Measurements from ENCODE around the gene RNU2-63P. TPM values are rescaled to one million over a fixed set of nuclear protein-coding genes. Genes with fewer than 3 reads are reported as not detected.
"Not testable (repeated sequence)": the region's sequence is repeated elsewhere in the genome, so short reads cannot be mapped to it uniquely, and the experiment has no call there.

RNU2-63P gene
- total RNA-seq, 1 donor from 2014 or later: 14.8 TPM

DNA sequence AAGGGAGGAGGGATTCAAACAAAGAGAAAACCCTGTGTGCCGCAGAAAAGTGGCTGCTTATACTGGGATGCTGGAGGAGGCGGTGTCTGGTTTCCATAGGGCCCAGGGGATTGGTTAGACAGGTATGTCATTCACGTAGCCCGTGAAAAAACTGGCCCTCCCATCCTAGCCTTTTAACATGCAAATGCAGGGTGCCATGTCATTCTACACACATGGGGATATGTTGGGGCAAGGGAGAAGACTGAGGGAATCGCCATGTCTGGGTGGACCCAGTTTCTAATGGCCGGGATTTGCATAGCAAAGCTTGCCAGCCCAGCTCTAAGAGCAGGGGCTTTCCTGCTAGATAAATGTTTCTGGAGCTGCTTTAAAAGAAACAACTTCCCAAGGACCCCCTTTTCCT lies 8.2 kb upstream of the RNU2-63P start:
- H3K4me3 Mint-ChIP-seq: no peak overlapping the region

DNA sequence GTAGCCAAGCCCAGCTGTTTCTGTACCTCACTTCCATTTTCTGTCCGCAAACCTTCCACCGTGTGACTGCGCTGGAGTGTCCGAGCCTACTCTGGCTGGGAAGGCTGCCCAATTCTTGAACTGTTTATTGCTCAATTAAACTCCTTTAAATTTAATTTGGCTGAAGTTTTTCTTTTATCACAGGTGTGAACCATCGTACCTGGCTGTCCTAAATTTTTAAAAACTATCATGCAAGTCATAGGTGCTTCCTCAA lies 6.2 kb upstream of the RNU2-63P start:
- H3K4me1 Mint-ChIP-seq: peaks cover 13% of the 10 kb centered on the region
- DNase-seq (ENCODE audit: low spot score in 2 of 2, unreplicated experiment in 2 of 2): no peak
- no peaks in the 10 kb centered on the region for H3K27me3 Mint-ChIP-seq (ENCODE audit: low read depth)
- H3K9me3 Mint-ChIP-seq: no peaks in the 10 kb centered on the region
- H3K36me3 Mint-ChIP-seq: peaks cover 9% of the 10 kb centered on the region
- H3K4me3 Mint-ChIP-seq: no peak overlapping the region
- H3K27ac Mint-ChIP-seq: no peak overlapping the region
- TF ChIP-seq, protein P1, sequence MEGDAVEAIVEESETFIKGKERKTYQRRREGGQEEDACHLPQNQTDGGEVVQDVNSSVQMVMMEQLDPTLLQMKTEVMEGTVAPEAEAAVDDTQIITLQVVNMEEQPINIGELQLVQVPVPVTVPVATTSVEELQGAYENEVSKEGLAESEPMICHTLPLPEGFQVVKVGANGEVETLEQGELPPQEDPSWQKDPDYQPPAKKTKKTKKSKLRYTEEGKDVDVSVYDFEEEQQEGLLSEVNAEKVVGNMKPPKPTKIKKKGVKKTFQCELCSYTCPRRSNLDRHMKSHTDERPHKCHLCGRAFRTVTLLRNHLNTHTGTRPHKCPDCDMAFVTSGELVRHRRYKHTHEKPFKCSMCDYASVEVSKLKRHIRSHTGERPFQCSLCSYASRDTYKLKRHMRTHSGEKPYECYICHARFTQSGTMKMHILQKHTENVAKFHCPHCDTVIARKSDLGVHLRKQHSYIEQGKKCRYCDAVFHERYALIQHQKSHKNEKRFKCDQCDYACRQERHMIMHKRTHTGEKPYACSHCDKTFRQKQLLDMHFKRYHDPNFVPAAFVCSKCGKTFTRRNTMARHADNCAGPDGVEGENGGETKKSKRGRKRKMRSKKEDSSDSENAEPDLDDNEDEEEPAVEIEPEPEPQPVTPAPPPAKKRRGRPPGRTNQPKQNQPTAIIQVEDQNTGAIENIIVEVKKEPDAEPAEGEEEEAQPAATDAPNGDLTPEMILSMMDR (IDR thresholded peaks at IDR 0.05; ENCODE audit: unreplicated experiment): no peak

More for the DNA sequence above, 8.2 kb upstream of the RNU2-63P start:
- Mint-ChIP-seq H3K36me3 (peaks cover 24% of the 10 kb centered on the region), H3K9me3 (no peaks in the 10 kb centered on the region), H3K4me1 (peaks cover 5% of the 10 kb centered on the region), H3K27ac (no peak overlapping the region), H3K27me3 (ENCODE audit: low read depth) (no peaks in the 10 kb centered on the region)
- DNase-seq (ENCODE audit: low spot score in 2 of 2, unreplicated experiment in 2 of 2): no peak
- TF ChIP-seq, protein P1 (IDR thresholded peaks at IDR 0.05; ENCODE audit: unreplicated experiment): no peak

DNA sequence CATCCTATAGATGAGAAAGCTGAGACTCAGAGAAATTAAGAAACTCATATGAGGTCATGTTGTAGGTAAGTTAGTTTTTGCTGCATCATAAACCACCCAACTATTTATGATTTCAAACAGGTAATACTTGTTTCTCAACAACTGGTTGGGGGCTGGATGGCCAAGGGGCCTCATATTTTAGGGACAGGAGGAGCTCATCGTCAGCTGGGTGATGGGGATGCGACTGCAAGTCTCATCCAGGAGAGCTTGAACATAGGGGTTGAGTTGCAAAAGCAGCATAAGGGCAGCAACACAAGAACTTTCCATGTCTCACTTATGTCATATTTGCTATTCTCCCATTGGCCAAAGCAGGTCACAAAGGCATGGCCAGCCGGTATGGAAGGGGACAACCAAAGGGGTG lies 3.6 kb upstream of the RNU2-63P start:
- H3K4me3 Mint-ChIP-seq: no peak overlapping the region
- H3K36me3 Mint-ChIP-seq: no peaks in the 10 kb centered on the region
- no peaks in the 10 kb centered on the region for H3K27me3 Mint-ChIP-seq (ENCODE audit: low read depth)
- H3K27ac Mint-ChIP-seq: no peak overlapping the region
- DNase-seq (ENCODE audit: low spot score in 2 of 2, unreplicated experiment in 2 of 2): no peak
- H3K4me1 Mint-ChIP-seq: peaks cover 18% of the 10 kb centered on the region
- H3K9me3 Mint-ChIP-seq: no peaks in the 10 kb centered on the region
- TF ChIP-seq, protein P1 (IDR thresholded peaks at IDR 0.05; ENCODE audit: unreplicated experiment): no peak

DNA sequence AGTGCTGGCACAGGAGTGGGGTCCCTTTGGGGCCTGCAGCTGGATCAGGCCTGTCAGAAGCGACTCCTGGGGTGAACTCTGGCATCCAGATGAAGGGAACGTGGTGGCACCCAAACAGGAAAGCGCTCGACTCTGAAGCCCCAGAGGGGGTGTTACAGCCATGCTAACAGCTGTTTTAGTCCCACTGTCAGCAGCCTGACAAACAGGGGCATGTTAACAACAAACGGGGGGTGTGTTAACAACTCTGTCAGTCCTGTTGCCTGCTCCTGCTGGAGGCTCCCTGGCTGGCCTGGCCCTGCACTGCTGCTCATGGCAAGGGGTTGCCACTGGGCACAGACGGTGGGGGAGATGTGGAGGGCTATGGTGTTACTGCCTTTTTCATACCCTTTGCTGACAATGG lies 2.6 kb upstream of the RNU2-63P start:
- no peak overlapping the region for H3K4me3 Mint-ChIP-seq
- TF ChIP-seq, protein P1 (IDR thresholded peaks at IDR 0.05; ENCODE audit: unreplicated experiment): no peak
- H3K4me1 Mint-ChIP-seq: peaks cover 18% of the 10 kb centered on the region
- H3K9me3 Mint-ChIP-seq: no peaks in the 10 kb centered on the region
- H3K27ac Mint-ChIP-seq: no peak overlapping the region
- no peaks in the 10 kb centered on the region for H3K36me3 Mint-ChIP-seq
- no peaks in the 10 kb centered on the region for H3K27me3 Mint-ChIP-seq (ENCODE audit: low read depth)
- no peak for DNase-seq (ENCODE audit: low spot score in 2 of 2, unreplicated experiment in 2 of 2)

DNA sequence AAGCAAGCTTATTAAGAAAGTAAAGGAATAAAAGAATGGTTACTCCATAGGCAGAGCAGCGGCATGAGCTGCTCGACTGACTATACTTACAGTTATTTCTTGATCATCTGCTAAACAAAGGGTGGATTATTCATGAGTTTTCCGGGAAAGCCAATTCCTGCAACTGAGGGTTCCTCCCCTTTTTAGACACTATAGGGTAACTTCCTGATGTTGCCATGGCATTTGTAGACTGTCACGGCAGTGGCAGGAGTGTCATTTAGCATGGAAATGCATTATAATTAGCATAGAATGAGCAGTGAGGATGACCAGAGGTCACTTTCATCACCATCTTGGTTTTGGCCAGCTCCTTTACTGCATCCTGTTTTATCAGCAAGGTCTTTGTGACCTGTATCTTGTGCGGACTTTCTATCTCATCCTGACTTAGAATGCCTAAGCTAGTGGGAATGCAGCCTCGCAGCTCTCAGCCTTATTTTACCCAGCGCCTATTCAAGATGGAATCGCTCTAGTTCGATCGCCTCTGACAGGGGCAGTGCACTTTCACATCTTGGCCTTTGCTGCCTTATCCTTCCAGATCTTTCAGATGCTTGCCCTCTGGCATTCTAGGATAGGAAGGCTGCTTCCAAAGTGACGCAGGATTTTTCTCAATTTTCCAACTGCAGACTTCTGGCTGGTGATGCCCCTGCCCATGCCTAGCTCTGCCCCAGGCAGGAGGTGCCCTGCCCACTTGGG lies 1.9 kb upstream of the RNU2-63P start:
- H3K9me3 Mint-ChIP-seq; DNase-seq (ENCODE audit: low spot score in 2 of 2, unreplicated experiment in 2 of 2); H3K36me3 Mint-ChIP-seq; H3K27ac Mint-ChIP-seq; H3K27me3 Mint-ChIP-seq (ENCODE audit: low read depth): not testable (repeated sequence)
- Mint-ChIP-seq H3K4me1 (peaks cover 18% of the 10 kb centered on the region), H3K4me3 (peak overlapping the region; percentile 95)

DNA sequence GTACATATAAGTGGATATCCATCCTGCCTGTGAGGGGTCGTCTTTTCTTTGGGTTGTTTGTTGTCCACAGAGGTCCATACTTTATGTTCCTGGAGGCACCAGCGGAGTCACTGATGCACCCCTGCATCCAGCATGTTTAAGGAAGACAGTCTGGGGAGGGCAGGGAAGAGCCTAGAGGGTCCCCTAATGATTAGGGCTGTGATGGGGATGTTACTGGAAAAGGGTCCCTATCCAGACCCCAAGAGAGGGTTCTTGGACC lies 1.4 kb upstream of the RNU2-63P start:
- not testable (repeated sequence) for H3K27me3 Mint-ChIP-seq (ENCODE audit: low read depth); H3K36me3 Mint-ChIP-seq; DNase-seq (ENCODE audit: low spot score in 2 of 2, unreplicated experiment in 2 of 2); H3K9me3 Mint-ChIP-seq
- H3K4me3 Mint-ChIP-seq: peak overlapping the region; percentile 95
- H3K27ac Mint-ChIP-seq: peak overlapping the region; percentile 51
- H3K4me1 Mint-ChIP-seq: peaks cover 18% of the 10 kb centered on the region

Data from mesothelial cell of epicardium (in vitro differentiated cells).